Urinary bladder (tissue), 4 donors: ENCODE measurements around the gene ZBTB8A. TPM values are rescaled to one million over a fixed set of nuclear protein-coding genes. Genes with fewer than 3 reads are reported as not detected.
"Not testable (repeated sequence)": the region's sequence is repeated elsewhere in the genome, so short reads cannot be mapped to it uniquely, and the experiment has no call there.

Experiments used
- DNase-seq: peaks from one replicate; pipeline ENCODE4 v3.0.0-alpha.2; 2015; ENCODE audit errors: extremely low spot score
- H3K27ac ChIP-seq: one replicate; pipeline ENCODE4 v1.5.1; 2013; ENCODE audit warnings: low read depth, mild to moderate bottlenecking, moderate library complexity
- H3K36me3 ChIP-seq: one replicate; pipeline ENCODE4 v1.6.1; 2013; ENCODE audit warnings: mild to moderate bottlenecking, moderate library complexity; ENCODE audit not compliant: insufficient read depth
- H3K4me1 ChIP-seq: one replicate; pipeline ENCODE4 v1.6.1; 2013; ENCODE audit warnings: mild to moderate bottlenecking, moderate library complexity; ENCODE audit not compliant: insufficient read depth
- H3K4me3 ChIP-seq: one replicate; pipeline ENCODE4 v1.5.1; 2013; ENCODE audit warnings: low read depth, low read length
- WGBS: extraction: QIAGEN DNeasy Blood & Tissue Kit; methylation state at CpG from one replicate; pipeline ENCODE4 v1.1.7; 2013; 5-methylcytosine and 5-hydroxymethylcytosine counted together
- polyA plus RNA-seq: library from polyadenylated mRNA; stranded (reverse); fragments of 200-250 nt; gene quantifications from one replicate; pipeline ENCODE4 v1.2.3, GENCODE V29; 2013
- total RNA-seq: library from RNA; depleted of rRNA; stranded (reverse); fragments of >200 nt; gene quantifications from one replicate; pipeline ENCODE4 v1.2.3, GENCODE V29; 2014
- donor health status: healthy with polysubstance abuse.
- donor health status: healthy.

ZBTB8A gene
- total and polyA plus RNA-seq, 2 donors: 7.4 to 30.1 TPM

- no peak for DNase-seq
- H3K27ac ChIP-seq: no peak overlapping the region
- H3K36me3 ChIP-seq: no peaks in the 10 kb centered on the region
- WGBS: 85% methylated on average over 5 of the region's 5 CpGs
- H3K4me3 ChIP-seq: no peak overlapping the region
- H3K4me1 ChIP-seq: no peaks in the 10 kb centered on the region
Observed at GRCh38 chr1:32516402-32516801, 22.8 kb upstream of the ZBTB8A start.

- Histone ChIP-seq H3K4me1 (no peaks in the 10 kb centered on the region), H3K4me3 (no peak overlapping the region), H3K27ac (no peak overlapping the region), H3K36me3 (no peaks in the 10 kb centered on the region)
- no peak for DNase-seq
- WGBS: 90% methylated on average over 4 of the region's 4 CpGs
Observed at GRCh38 chr1:32518976-32519375, 20.3 kb upstream of the ZBTB8A start.

- no peaks in the 10 kb centered on the region for H3K36me3 ChIP-seq
- no peak for DNase-seq
- no peak overlapping the region for H3K4me3 ChIP-seq
- WGBS: 87% methylated on average over 6 of the region's 6 CpGs
- no peak overlapping the region for H3K27ac ChIP-seq
- no peaks in the 10 kb centered on the region for H3K4me1 ChIP-seq
Observed at GRCh38 chr1:32521165-32521564, 18.1 kb upstream of the ZBTB8A start.

- WGBS: 86% methylated on average over 3 of the region's 3 CpGs
- Histone ChIP-seq H3K27ac (no peak overlapping the region), H3K4me3 (no peak overlapping the region), H3K4me1 (no peaks in the 10 kb centered on the region), H3K36me3 (no peaks in the 10 kb centered on the region)
- DNase-seq: no peak
Observed at GRCh38 chr1:32525053-32525452, 14.2 kb upstream of the ZBTB8A start.

GRCh38 chr1:32525661-32526444 is 13.4 kb upstream of the ZBTB8A start:
- 82% methylated on average over 9 of the region's 9 CpGs for WGBS
- no peaks in the 10 kb centered on the region for H3K36me3 ChIP-seq
- no peak for DNase-seq

GRCh38 chr1:32528550-32528949 is 10.7 kb upstream of the ZBTB8A start:
- 85% methylated on average over 10 of the region's 10 CpGs for WGBS
- H3K27ac ChIP-seq, H3K4me1 ChIP-seq, H3K4me3 ChIP-seq, DNase-seq, H3K36me3 ChIP-seq: not testable (repeated sequence)

More at GRCh38 chr1:32525661-32526444, 13.4 kb upstream of the ZBTB8A start:
- Histone ChIP-seq H3K27ac (no peak overlapping the region), H3K4me3 (no peak overlapping the region), H3K4me1 (no peaks in the 10 kb centered on the region)

GRCh38 chr1:32533792-32534327 is 5.4 kb upstream of the ZBTB8A start:
- H3K4me3 ChIP-seq: no peak overlapping the region
- H3K27ac ChIP-seq: no peak overlapping the region
- H3K4me1 ChIP-seq: no peaks in the 10 kb centered on the region
- H3K36me3 ChIP-seq: no peaks in the 10 kb centered on the region
- WGBS: 77% methylated on average over 4 of the region's 4 CpGs
- no peak for DNase-seq

GRCh38 chr1:32536117-32536516 is 3.1 kb upstream of the ZBTB8A start:
- DNase-seq: no peak
- Histone ChIP-seq H3K4me1 (no peaks in the 10 kb centered on the region), H3K27ac (no peak overlapping the region), H3K36me3 (no peaks in the 10 kb centered on the region), H3K4me3 (no peak overlapping the region)
- 75% methylated on average over 4 of the region's 4 CpGs for WGBS

- DNase-seq: no peak
- 77% methylated on average over 3 of the region's 3 CpGs for WGBS
- H3K4me3 ChIP-seq: no peak overlapping the region
- H3K36me3 ChIP-seq: no peaks in the 10 kb centered on the region
- H3K4me1 ChIP-seq: no peaks in the 10 kb centered on the region
- no peak overlapping the region for H3K27ac ChIP-seq
Observed at GRCh38 chr1:32536764-32537163, 2.5 kb upstream of the ZBTB8A start.

- H3K36me3 ChIP-seq: no peaks in the 10 kb centered on the region
- peak overlapping the region; percentile 94 for H3K4me3 ChIP-seq
- no peaks in the 10 kb centered on the region for H3K4me1 ChIP-seq
- peak; percentile 2 for DNase-seq
- peak overlapping the region; percentile 83 for H3K27ac ChIP-seq
- WGBS: 3% methylated on average over 102 of the region's 102 CpGs
Observed at GRCh38 chr1:32539584-32540571, 651 bp downstream of the ZBTB8A start.

GRCh38 chr1:32540605-32541004 is 1.4 kb downstream of the ZBTB8A start:
- no peak for DNase-seq
- H3K4me3 ChIP-seq: peak overlapping the region; percentile 94
- H3K27ac ChIP-seq: no peak overlapping the region
- H3K4me1 ChIP-seq: no peaks in the 10 kb centered on the region
- WGBS: 69% methylated on average over 3 of the region's 3 CpGs
- no peaks in the 10 kb centered on the region for H3K36me3 ChIP-seq

GRCh38 chr1:32541064-32541566 is 1.9 kb downstream of the ZBTB8A start:
- no peak overlapping the region for H3K4me3 ChIP-seq
- no peak for DNase-seq
- H3K36me3 ChIP-seq: no peaks in the 10 kb centered on the region
- 97% methylated on average over 2 of the region's 2 CpGs for WGBS
- H3K4me1 ChIP-seq: no peaks in the 10 kb centered on the region
- no peak overlapping the region for H3K27ac ChIP-seq

- no peak overlapping the region for H3K4me3 ChIP-seq
- H3K36me3 ChIP-seq: no peaks in the 10 kb centered on the region
- 88% methylated on average over 4 of the region's 4 CpGs for WGBS
- no peak for DNase-seq
- H3K4me1 ChIP-seq: no peaks in the 10 kb centered on the region
- H3K27ac ChIP-seq: no peak overlapping the region
Observed at GRCh38 chr1:32546611-32547010, 7.4 kb downstream of the ZBTB8A start.
